ENCODE results near the gene UBAC2.

- TF ChIP-seq CTCF (IDR thresholded peaks at IDR 0.05) (no peak), POLR2A (IDR thresholded peaks at IDR 0.05) (no peak), POLR2AphosphoS5 (IDR thresholded peaks at IDR 0.05) (no peak)
Observed at GRCh38 chr13:99206226-99206625, 5.6 kb downstream of the UBAC2 start.

Data from sigmoid colon (tissue), 4 donors.